ENCODE measurements around the gene RNF13.

GRCh38 chr3:149790698-149791097, 22.3 kb upstream of the RNF13 start:
- TF ChIP-seq CTCF (IDR thresholded peaks at IDR 0.05) (no peak), SIN3A (IDR thresholded peaks at IDR 0.05; ENCODE audit: borderline replicate concordance, insufficient read depth, low read depth, low read length) (no peak)

Data from Panc1 (cell line).